ENCODE data around the gene GALC.
A peak's percentile ranks its signal among the peaks of the same experiment; 100 is the strongest.

The GALC gene

DNA sequence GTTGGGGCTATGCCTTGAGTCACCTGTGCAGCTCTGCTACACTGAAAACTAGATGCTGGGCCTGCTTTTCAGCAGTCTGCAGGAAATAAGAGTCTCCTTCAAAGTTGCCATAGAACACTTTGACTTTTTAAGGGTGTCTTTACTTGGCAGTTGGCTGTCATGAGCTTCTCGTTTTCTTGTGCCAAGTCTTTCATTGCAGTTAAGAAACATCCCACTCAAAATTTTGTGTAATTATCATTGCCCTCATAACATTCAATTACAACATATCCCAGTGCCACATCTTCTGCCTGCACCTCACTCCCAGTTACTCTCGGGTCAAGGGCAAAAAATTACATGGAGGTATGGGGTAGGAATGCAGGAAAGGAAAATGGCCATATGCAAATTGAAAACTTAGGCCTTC lies 41.1 kb upstream of the GALC start:
- H3K9me3 ChIP-seq: no peaks in the 10 kb centered on the region
- peaks cover 0 to 14% of the 10 kb centered on the region in 2 experiments for H3K4me1 ChIP-seq (ENCODE audit: control insufficient read depth in 1 of 2, insufficient read depth in 1 of 2, low read depth in 1 of 2, low read length in 1 of 2)
- no peak for TF ChIP-seq CTCF (IDR thresholded peaks at IDR 0.05)
- H3K4me3 ChIP-seq (ENCODE audit: low read depth in 1 of 2, low read length in 1 of 2): no peak overlapping the region
- peak overlapping the region; percentile 42 for H3K27ac ChIP-seq
- H3K36me3 ChIP-seq: no peaks in the 10 kb centered on the region
- no peaks in the 10 kb centered on the region for H3K27me3 ChIP-seq

DNA sequence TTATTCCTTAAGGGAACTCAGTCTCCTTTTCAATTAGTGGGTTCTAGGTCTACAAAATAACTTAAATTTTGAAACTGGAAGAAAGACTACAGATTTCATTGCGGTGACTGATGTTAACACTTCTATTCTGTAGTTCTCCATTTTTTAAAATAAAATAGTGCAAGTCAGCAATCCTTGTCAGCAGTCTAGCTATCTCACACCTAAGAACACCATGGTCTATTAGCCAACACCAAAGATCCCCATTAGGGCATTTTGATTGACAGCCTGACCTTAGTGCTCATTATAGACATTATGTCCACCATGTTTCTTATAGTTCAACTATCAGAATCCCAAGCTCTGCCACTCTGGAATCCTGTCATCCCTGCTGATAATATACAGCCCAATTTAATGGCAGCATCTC lies 39.4 kb upstream of the GALC start:
- no peak overlapping the region for H3K4me3 ChIP-seq (ENCODE audit: low read depth in 1 of 2, low read length in 1 of 2)
- no peaks in the 10 kb centered on the region for H3K9me3 ChIP-seq
- no peak for TF ChIP-seq CTCF (IDR thresholded peaks at IDR 0.05)
- no peaks in the 10 kb centered on the region for H3K36me3 ChIP-seq
- no peaks in the 10 kb centered on the region for H3K27me3 ChIP-seq
- H3K27ac ChIP-seq: no peak overlapping the region
- peaks cover 0 to 14% of the 10 kb centered on the region in 2 experiments for H3K4me1 ChIP-seq (ENCODE audit: control insufficient read depth in 1 of 2, insufficient read depth in 1 of 2, low read depth in 1 of 2, low read length in 1 of 2)

- Histone ChIP-seq H3K27ac (no peak overlapping the region), H3K4me3 (ENCODE audit: low read depth in 1 of 2, low read length in 1 of 2) (no peak overlapping the region), H3K27me3 (no peaks in the 10 kb centered on the region), H3K9me3 (no peaks in the 10 kb centered on the region), H3K36me3 (no peaks in the 10 kb centered on the region), H3K4me1 (ENCODE audit: control insufficient read depth in 1 of 2, insufficient read depth in 1 of 2, low read depth in 1 of 2, low read length in 1 of 2) (peaks cover 0 to 14% of the 10 kb centered on the region in 2 experiments)
- no peak for TF ChIP-seq CTCF (IDR thresholded peaks at IDR 0.05)
These were observed 37.9 kb upstream of the GALC start for GRCh38 chr14:88030892-88031291.

- TF ChIP-seq CTCF (IDR thresholded peaks at IDR 0.05): no peak
- Histone ChIP-seq H3K4me1 (ENCODE audit: control insufficient read depth in 1 of 2, insufficient read depth in 1 of 2, low read depth in 1 of 2, low read length in 1 of 2) (peaks cover 0 to 14% of the 10 kb centered on the region in 2 experiments), H3K4me3 (ENCODE audit: low read depth in 1 of 2, low read length in 1 of 2) (no peak overlapping the region), H3K9me3 (no peaks in the 10 kb centered on the region), H3K36me3 (no peaks in the 10 kb centered on the region), H3K27ac (no peak overlapping the region), H3K27me3 (no peaks in the 10 kb centered on the region)
These were observed 37.1 kb upstream of the GALC start for GRCh38 chr14:88030079-88030478.

DNA sequence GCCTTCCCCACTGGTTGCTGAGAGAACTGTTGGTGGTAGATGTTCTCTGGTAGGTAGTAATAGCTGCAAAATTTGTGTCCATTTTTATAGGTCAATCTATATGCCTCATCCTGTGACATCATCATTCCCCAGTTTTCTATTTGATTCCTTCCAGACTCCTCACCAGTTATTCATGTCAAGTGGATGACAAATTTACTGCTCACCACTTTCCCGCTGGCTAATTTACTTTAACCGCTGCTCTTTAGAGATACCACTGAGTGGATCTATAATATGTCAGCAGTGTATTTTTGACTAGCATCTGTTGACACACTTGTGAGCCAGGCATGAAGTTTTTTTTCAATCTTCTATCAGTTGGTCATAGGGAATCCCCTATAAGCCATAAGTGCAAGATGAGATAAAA lies 36.5 kb upstream of the GALC start:
- H3K27ac ChIP-seq: no peak overlapping the region
- no peak overlapping the region for H3K4me3 ChIP-seq (ENCODE audit: low read depth in 1 of 2, low read length in 1 of 2)
- H3K36me3 ChIP-seq: no peaks in the 10 kb centered on the region
- H3K4me1 ChIP-seq (ENCODE audit: control insufficient read depth in 1 of 2, insufficient read depth in 1 of 2, low read depth in 1 of 2, low read length in 1 of 2): peaks cover 0 to 13% of the 10 kb centered on the region in 2 experiments
- no peaks in the 10 kb centered on the region for H3K27me3 ChIP-seq
- no peak for TF ChIP-seq CTCF (IDR thresholded peaks at IDR 0.05)
- H3K9me3 ChIP-seq: no peaks in the 10 kb centered on the region

- no peak overlapping the region for H3K27ac ChIP-seq
- no peaks in the 10 kb centered on the region for H3K36me3 ChIP-seq
- H3K4me1 ChIP-seq (ENCODE audit: control insufficient read depth in 1 of 2, insufficient read depth in 1 of 2, low read depth in 1 of 2, low read length in 1 of 2): no peaks in the 10 kb centered on the region
- H3K4me3 ChIP-seq (ENCODE audit: low read depth in 1 of 2, low read length in 1 of 2): no peak overlapping the region
- no peaks in the 10 kb centered on the region for H3K9me3 ChIP-seq
- TF ChIP-seq CTCF (IDR thresholded peaks at IDR 0.05): no peak
- no peaks in the 10 kb centered on the region for H3K27me3 ChIP-seq
These were observed 33.9 kb upstream of the GALC start for GRCh38 chr14:88026890-88027289.

All from neutrophil (primary cell).